WTC11 (cell line): ENCODE data around the gene CLDN6.

Experiments used
- CTCF ChIP-seq: fragments of 200-600 bp; IDR thresholded peaks from 2 replicates; pipeline ENCODE4 v1.8.0; 2022; ENCODE audit warnings: antibody characterized with exemption
- ETV6 ChIP-seq: sonication (generic); formaldehyde crosslinking; IDR thresholded peaks from 2 replicates; pipeline ENCODE4 v1.8.1; 2022; ENCODE audit warnings: mild to moderate bottlenecking, missing genetic modification reagents

- TF ChIP-seq ETV6 (CRISPR knock-in tag) (no peak), CTCF (no peak)
Measured at GRCh38 chr16:3017344-3017743, 639 bp downstream of the CLDN6 start.
